Stomach (tissue), 9 donors: ENCODE results near the gene MYO5C. TPM values are rescaled to one million over a fixed set of nuclear protein-coding genes. Genes with fewer than 3 reads are reported as not detected.

Experiments
- DNase-seq, 2 donors: peaks; one replicate each; pipeline versions ENCODE4 v3.0.0 to v3.0.0-alpha.2; 2013 to 2019
- H3K27ac ChIP-seq, 5 donors: fragments of 200-600 bp in 4 of 5; sonication (generic) in 4 of 5; one replicate each; pipeline ENCODE4 v1.5.1; 2013 to 2019; ENCODE audit warnings: mild to moderate bottlenecking in 1 of 5, moderate library complexity in 1 of 5
- H3K27me3 ChIP-seq, 3 donors: fragments of 200-600 bp; sonication (generic); one replicate each; pipeline ENCODE4 v1.5.1; 2017 to 2019; ENCODE audit warnings: mixed run types in 1 of 3
- H3K36me3 ChIP-seq, 4 donors: fragments of 200-600 bp; sonication (generic); 1 replicate in 3 of 4; 2 replicates in 1 of 4; pipeline ENCODE4 v1.5.1; 2016 to 2019
- H3K4me1 ChIP-seq, 4 donors: fragments of 200-600 bp; sonication (generic); one replicate each; pipeline ENCODE4 v1.5.1; 2016 to 2019
- H3K4me3 ChIP-seq, 4 donors: fragments of 200-600 bp; sonication (generic) in 3 of 4; one replicate each; pipeline ENCODE4 v1.5.1; 2016 to 2019; ENCODE audit warnings: mild to moderate bottlenecking in 1 of 4
- H3K9me3 ChIP-seq, 4 donors: fragments of 200-600 bp; sonication (generic); one replicate each; pipeline ENCODE4 v1.5.1; 2016 to 2019
- CTCF ChIP-seq, 7 experiments: fragments of 450-650 bp in 4 of 7; fragments of 200-600 bp in 3 of 7; sonication (generic) in 3 of 7; IDR thresholded peaks; one replicate each; pipeline ENCODE4 v1.5.1; 2016 to 2019; ENCODE audit warnings: antibody characterized with exemption in 7 of 7, control low read depth in 2 of 7, mild to moderate bottlenecking in 1 of 7
- EP300 ChIP-seq: sonication (generic); formaldehyde crosslinking; IDR thresholded peaks from one replicate; pipeline ENCODE4 v1.6.1; 2017; ENCODE audit warnings: antibody characterized with exemption
- POLR2A ChIP-seq, 4 donors: fragments of 450-650 bp; IDR thresholded peaks; one replicate each; pipeline ENCODE4 v1.6.1; 2016; ENCODE audit warnings: antibody characterized with exemption in 4 of 4, control low read depth in 2 of 4, mild to moderate bottlenecking in 1 of 4, moderate library complexity in 1 of 4
- POLR2AphosphoS5 ChIP-seq, 3 donors: sonication (generic); formaldehyde crosslinking; IDR thresholded peaks; one replicate each; pipeline ENCODE4 v1.6.1; 2016; ENCODE audit warnings: antibody characterized with exemption in 3 of 3
- WGBS, 5 donors: extraction: QIAGEN DNeasy Blood & Tissue Kit in 3 of 5; methylation state at CpG; one replicate each; pipeline versions ENCODE4 v1.1.5 to v1.1.7; 2013 to 2018; 5-methylcytosine and 5-hydroxymethylcytosine counted together
- intact Hi-C: fragments of 100-400 bp; cut with DNase I; formaldehyde crosslinking; loops from one replicate; pipeline ENCODE4 v1.15.1; 2023; ENCODE audit warnings: low total_unique reads
- polyA plus RNA-seq, 3 donors: library from polyadenylated mRNA; stranded (reverse); fragments of 200-250 nt; gene quantifications; one replicate each; pipeline ENCODE4 v1.2.3, GENCODE V29; 2013
- total RNA-seq, 5 donors: library from RNA; depleted of rRNA; stranded (reverse); fragments of >200 nt; gene quantifications; one replicate each; pipeline versions ENCODE4 v1.1.0 to v1.2.3, GENCODE V29; 2014 to 2016
- donor health status: healthy with polysubstance abuse.
- donor health status: Bipolar disorder and iron deficiency.
- donor health status: healthy.

MYO5C gene
- total and polyA plus RNA-seq, 8 donors: 4.3 to 148 (median 25.6) TPM

DNA sequence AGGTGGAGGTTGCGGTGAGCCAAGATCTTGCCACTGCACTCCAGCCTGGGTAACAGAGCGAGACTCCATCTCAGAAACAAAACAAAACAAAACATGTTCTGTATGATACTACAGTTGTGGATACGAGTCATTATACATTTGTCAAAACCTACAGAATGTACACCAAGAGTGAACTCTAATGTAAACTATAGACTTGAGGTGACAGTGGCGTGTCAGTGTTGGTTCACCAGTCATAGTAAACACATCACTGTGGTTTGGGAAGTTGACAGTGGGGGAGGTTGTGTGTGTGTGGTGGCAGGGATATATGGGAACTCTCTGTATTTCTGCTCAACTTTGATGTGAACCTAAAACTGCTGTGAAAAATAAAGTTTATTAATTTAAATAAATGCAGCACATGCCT, 71.4 kb downstream of the MYO5C start:
- peaks cover 3 to 82% (median 57%) of the 10 kb centered on the region in 4 donors for H3K36me3 ChIP-seq
- no peaks in the 10 kb centered on the region for H3K9me3 ChIP-seq
- H3K27me3 ChIP-seq: no peaks in the 10 kb centered on the region
- 87 to 96% (median 92%) methylated on average over 4 of the region's 4 CpGs for WGBS, 5 donors
- no peak for DNase-seq
- H3K4me1 ChIP-seq: no peaks in the 10 kb centered on the region
- TF ChIP-seq CTCF (IDR thresholded peaks at IDR 0.05) (no peak), EP300 (no peak), POLR2A (IDR thresholded peaks at IDR 0.05) (no peak), POLR2AphosphoS5 (IDR thresholded peaks at IDR 0.05) (no peak)
- intact Hi-C loops: no loop called here
- H3K27ac ChIP-seq: no peak overlapping the region
- no peak overlapping the region for H3K4me3 ChIP-seq

DNA sequence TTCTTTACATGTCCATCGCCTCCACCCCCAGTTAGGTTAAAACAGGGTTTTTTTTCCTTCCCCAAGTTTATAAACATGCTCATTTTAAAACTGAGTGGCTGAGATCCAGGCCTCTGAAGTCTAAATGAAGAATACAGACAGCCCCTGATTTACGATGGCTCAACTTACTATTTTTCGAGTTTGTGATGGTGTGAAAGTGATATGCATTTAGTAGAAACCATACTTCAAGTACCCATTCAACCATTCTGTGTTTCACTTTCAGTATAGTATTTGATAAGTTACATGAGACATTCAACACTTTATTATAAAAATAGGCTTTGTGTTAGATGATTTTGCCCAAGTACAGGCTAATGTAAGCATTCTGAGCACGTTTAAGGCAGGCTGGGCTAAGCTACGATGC, 73.9 kb downstream of the MYO5C start:
- intact Hi-C loops: no loop called here
- H3K36me3 ChIP-seq: peaks cover 13 to 98% (median 75%) of the 10 kb centered on the region in 4 donors

DNA sequence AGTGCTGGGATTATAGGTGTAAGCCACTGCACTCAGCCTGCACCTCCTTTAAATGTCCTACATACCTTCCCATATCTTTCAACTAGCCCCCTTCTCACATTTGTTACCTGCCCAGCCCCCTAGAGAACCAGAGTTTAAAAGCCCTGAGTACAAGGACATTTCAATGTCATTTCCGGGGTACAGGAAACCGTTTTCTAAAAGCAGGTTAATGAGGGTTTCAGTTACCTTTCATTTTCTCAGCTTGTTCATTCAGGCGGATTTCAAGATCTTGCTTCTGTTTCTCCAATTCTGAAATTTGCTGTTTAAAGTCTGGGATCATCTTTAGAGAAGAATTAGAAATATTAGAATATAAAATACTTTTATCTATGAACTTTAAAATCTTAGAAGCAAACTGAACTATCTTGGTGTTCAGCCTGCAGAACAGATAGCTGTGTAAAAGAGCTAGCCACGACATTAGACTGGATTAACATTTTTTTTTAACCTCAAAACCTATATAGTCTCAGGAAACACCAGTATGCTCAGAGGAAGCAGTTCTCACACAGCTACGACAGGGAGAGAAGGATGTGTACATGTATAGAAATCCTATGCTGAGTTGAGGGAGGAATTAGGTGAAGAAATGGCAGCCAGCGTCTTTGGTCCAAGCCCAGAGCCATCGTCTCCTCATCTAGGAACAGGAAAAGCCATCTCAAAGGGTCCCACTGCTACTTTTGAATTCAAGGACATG, 74.5 kb downstream of the MYO5C start:
- peak overlapping the region in 1 of 5 donors; percentile 5 for H3K27ac ChIP-seq
- no peak overlapping the region for H3K4me3 ChIP-seq
- H3K36me3 ChIP-seq: peaks cover 13 to 96% (median 76%) of the 10 kb centered on the region in 4 donors
- H3K27me3 ChIP-seq: no peaks in the 10 kb centered on the region
- TF ChIP-seq POLR2AphosphoS5 (IDR thresholded peaks at IDR 0.05) (no peak), POLR2A (IDR thresholded peaks at IDR 0.05) (no peak), EP300 (no peak)
- no peaks in the 10 kb centered on the region for H3K9me3 ChIP-seq
- 67 to 79% (median 71%) methylated on average over 7 of the region's 7 CpGs for WGBS, 5 donors
- H3K4me1 ChIP-seq: no peaks in the 10 kb centered on the region
- intact Hi-C loops: no loop called here
- no peak for DNase-seq

More for the DNA sequence above, 73.9 kb downstream of the MYO5C start:
- no peak for DNase-seq
- H3K27me3 ChIP-seq: no peaks in the 10 kb centered on the region
- no peak overlapping the region for H3K4me3 ChIP-seq
- no peaks in the 10 kb centered on the region for H3K9me3 ChIP-seq
- no peaks in the 10 kb centered on the region for H3K4me1 ChIP-seq
- TF ChIP-seq POLR2AphosphoS5 (IDR thresholded peaks at IDR 0.05) (no peak), POLR2A (IDR thresholded peaks at IDR 0.05) (no peak), EP300 (no peak), CTCF (IDR thresholded peaks at IDR 0.05) (no peak)
- H3K27ac ChIP-seq: peak overlapping the region in 1 of 5 donors; percentile 5
- WGBS, 5 donors: 68 to 79% (median 78%) methylated on average over 5 of the region's 5 CpGs

- TF ChIP-seq POLR2AphosphoS5 (IDR thresholded peaks at IDR 0.05) (no peak), POLR2A (IDR thresholded peaks at IDR 0.05) (no peak), CTCF (IDR thresholded peaks at IDR 0.05) (no peak), EP300 (no peak)
- Histone ChIP-seq H3K27me3 (no peaks in the 10 kb centered on the region), H3K27ac (no peak overlapping the region), H3K4me3 (no peak overlapping the region), H3K9me3 (no peaks in the 10 kb centered on the region), H3K36me3 (peaks cover 13 to 98% (median 72%) of the 10 kb centered on the region in 4 donors), H3K4me1 (no peaks in the 10 kb centered on the region)
- intact Hi-C loops: no loop called here
- DNase-seq: no peak
- WGBS, 5 donors: 84 to 95% (median 91%) methylated on average over 6 of the region's 6 CpGs
These were observed 75.4 kb downstream of the MYO5C start for GRCh38 chr15:52220251-52220650.

- no peak for TF ChIP-seq CTCF (IDR thresholded peaks at IDR 0.05)
- no peak for TF ChIP-seq POLR2AphosphoS5 (IDR thresholded peaks at IDR 0.05)
- TF ChIP-seq POLR2A (IDR thresholded peaks at IDR 0.05): no peak
- no peaks in the 10 kb centered on the region for H3K9me3 ChIP-seq
- H3K4me1 ChIP-seq: no peaks in the 10 kb centered on the region
- no peaks in the 10 kb centered on the region for H3K27me3 ChIP-seq
- H3K36me3 ChIP-seq: peaks cover 13 to 98% (median 67%) of the 10 kb centered on the region in 4 donors
- 93 to 99% (median 98%) methylated on average over 4 of the region's 4 CpGs for WGBS, 5 donors
- H3K27ac ChIP-seq: no peak overlapping the region
- intact Hi-C loops: no loop called here
- H3K4me3 ChIP-seq: no peak overlapping the region
- no peak for DNase-seq
These were observed 76.8 kb downstream of the MYO5C start for GRCh38 chr15:52218816-52219215.
